IPS-18c (cell line): ENCODE data around the gene TOPBP1.
"Not testable (repeated sequence)": the region's sequence is repeated elsewhere in the genome, so short reads cannot be mapped to it uniquely, and the experiment has no call there.

Source experiments
- H3K4me3 ChIP-seq: 2 replicates; pipeline ENCODE4 v1.7.0; 2013; ENCODE audit warnings: low read depth, mild to moderate bottlenecking, low read length, moderate library complexity; ENCODE audit not compliant: insufficient read depth
- H3K9me3 ChIP-seq: one replicate; pipeline ENCODE4 v1.6.1; 2013; ENCODE audit warnings: mild to moderate bottlenecking, low read length, moderate library complexity; ENCODE audit not compliant: control insufficient read depth, insufficient read depth

The TOPBP1 gene

DNA sequence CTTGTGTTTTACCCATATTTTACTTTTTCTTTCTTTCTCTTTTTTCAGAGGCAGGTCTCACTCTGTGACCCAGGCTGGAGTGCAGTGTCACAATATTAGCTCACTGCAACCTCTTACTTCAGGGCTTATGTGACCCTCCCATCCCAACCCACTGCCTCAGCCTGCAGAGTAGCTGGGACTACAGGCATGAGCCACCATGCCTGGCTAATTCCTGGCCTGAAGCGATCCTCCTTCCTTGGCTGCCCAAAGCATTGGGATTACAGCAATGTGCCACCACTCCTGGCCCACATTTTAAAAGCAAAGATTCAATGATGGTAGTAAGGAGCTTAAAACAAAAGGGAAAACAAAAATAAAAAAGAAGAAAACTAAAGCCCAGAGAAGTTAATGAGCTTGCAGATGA is 99.4 kb downstream of the TOPBP1 start:
- H3K4me3 ChIP-seq: no peak overlapping the region

DNA sequence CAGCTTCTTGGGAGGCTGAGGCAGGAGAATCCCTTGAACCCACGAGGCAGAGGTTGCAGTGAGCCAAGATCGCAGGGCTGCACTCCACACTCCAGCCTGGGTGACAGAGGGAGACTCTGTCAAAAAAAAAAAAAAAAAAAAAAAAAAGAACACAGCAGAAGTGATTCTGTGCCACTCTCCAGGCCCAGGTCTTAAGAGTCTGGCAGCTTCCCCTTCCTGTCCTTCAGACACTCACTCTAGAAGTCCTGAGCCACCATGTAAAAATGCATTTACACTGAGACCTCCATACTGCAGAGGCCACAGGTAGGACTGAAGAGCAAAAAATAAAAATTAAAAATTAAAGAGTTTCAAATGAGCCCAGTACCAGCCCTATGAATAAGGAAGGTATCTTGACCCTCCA is 100.1 kb downstream of the TOPBP1 start:
- H3K9me3 ChIP-seq: peaks cover 2% of the 10 kb centered on the region
- no peak overlapping the region for H3K4me3 ChIP-seq

More for the DNA sequence above, 99.4 kb downstream of the TOPBP1 start:
- peaks cover 2% of the 10 kb centered on the region for H3K9me3 ChIP-seq

GRCh38 chr3:133551589-133551988 is 110.2 kb downstream of the TOPBP1 start:
- H3K9me3 ChIP-seq: peaks cover 12% of the 10 kb centered on the region
- H3K4me3 ChIP-seq: not testable (repeated sequence)
